B cell (primary cell): Measurements from ENCODE around the gene CDYL2. TPM values are rescaled to one million over a fixed set of nuclear protein-coding genes. Genes with fewer than 3 reads are reported as not detected.

Experiments
- ATAC-seq: fragments of 200-7000 bp; cut with Tn5 transposase; one replicate; pipeline ENCODE4 v1.10.0; 2021; ENCODE audit warnings: low read depth, mild to moderate bottlenecking, moderate number of reproducible peaks, moderate library complexity
- CTCF ChIA-PET: fragments of 350-600 bp; sonication (Branson Sonifier 250); formaldehyde crosslinking; loops from one replicate; lab custom pipeline; 2021; ENCODE audit warnings: antibody characterized with exemption, inconsistent platforms; lab: Charles Lee
- POLR2A ChIA-PET: fragments of 350-600 bp; sonication (Branson Sonifier 250); formaldehyde crosslinking; loops from one replicate; lab custom pipeline; 2021; ENCODE audit warnings: antibody characterized with exemption; lab: Charles Lee
- DNase-seq: peaks from one replicate; pipeline ENCODE4 v3.0.0; 2013
- H2AFZ ChIP-seq: 2 replicates; pipeline ENCODE4 v1.6.1; 2012; ENCODE audit warnings: mild to moderate bottlenecking, low read depth, low read length; ENCODE audit not compliant: insufficient read depth, poor library complexity, severe bottlenecking
- H3K27ac ChIP-seq, 2 donors: 1 replicate in 1 of 2; 2 replicates in 1 of 2; pipeline ENCODE4 v1.5.1; 2012 to 2013; ENCODE audit warnings: low read length in 2 of 2, mild to moderate bottlenecking in 2 of 2, moderate library complexity in 1 of 2
- H3K27me3 ChIP-seq, 4 experiments: fragments of 200-600 bp in 1 of 4; sonication (generic) in 1 of 4; replicated peaks in 1 of 4; 1 replicate in 2 of 4; 2 replicates in 2 of 4; pipeline versions ENCODE4 v1.6.1 to v1.7.0; 2013 to 2016; ENCODE audit warnings: low read length in 3 of 4, mild to moderate bottlenecking in 2 of 4, mixed read lengths in 1 of 4, moderate library complexity in 1 of 4; ENCODE audit not compliant: insufficient read depth in 4 of 4, control insufficient read depth in 3 of 4; ENCODE audit errors: control extremely low read depth in 1 of 4
- H3K36me3 ChIP-seq, 2 experiments: replicated peaks in 1 of 2; 1 replicate in 1 of 2; 2 replicates in 1 of 2; pipeline versions ENCODE4 v1.6.1 to v1.7.1; 2013; ENCODE audit warnings: low read length in 1 of 2; ENCODE audit not compliant: insufficient read depth in 2 of 2, control insufficient read depth in 1 of 2; ENCODE audit errors: control extremely low read depth in 1 of 2, extremely low read depth in 1 of 2
- H3K4me1 ChIP-seq, 2 donors: fragments of 200-600 bp in 1 of 2; sonication (generic) in 1 of 2; 1 replicate in 1 of 2; 2 replicates in 1 of 2; pipeline versions ENCODE4 v1.5.1 to v1.6.1; 2013 to 2017; ENCODE audit warnings: low read length in 2 of 2; ENCODE audit not compliant: control insufficient read depth in 2 of 2, insufficient read depth in 2 of 2
- H3K4me2 ChIP-seq: replicated peaks from 2 replicates; pipeline ENCODE3; 2012; ENCODE audit warnings: mild to moderate bottlenecking, low read depth, low read length; ENCODE audit not compliant: poor library complexity, severe bottlenecking
- H3K4me3 ChIP-seq, 5 experiments: fragments of 200-600 bp in 1 of 5; sonication (generic) in 1 of 5; 1 replicate in 3 of 5; 2 replicates in 2 of 5; pipeline versions ENCODE4 v1.5.1 to v1.7.0; 2011 to 2016; ENCODE audit warnings: low read length in 4 of 5, mild to moderate bottlenecking in 4 of 5, low read depth in 2 of 5, control low read depth in 1 of 5, moderate library complexity in 1 of 5; ENCODE audit not compliant: insufficient read depth in 1 of 5; ENCODE audit errors: control extremely low read depth in 1 of 5, extremely low read depth in 1 of 5
- H3K79me2 ChIP-seq: fragments of 200-600 bp; sonication (generic); one replicate; pipeline ENCODE4 v1.6.0; 2016; ENCODE audit warnings: low read length; ENCODE audit not compliant: control insufficient read depth, insufficient read depth
- H3K9ac ChIP-seq: fragments of 200-600 bp; sonication (generic); 2 replicates; pipeline ENCODE4 v1.6.1; 2017; ENCODE audit warnings: mild to moderate bottlenecking, low read length, moderate library complexity
- H3K9me3 ChIP-seq, 3 donors: one replicate each; pipeline versions ENCODE4 v1.6.1 to v1.7.1; 2013; ENCODE audit warnings: low read length in 2 of 3; ENCODE audit not compliant: control insufficient read depth in 2 of 3, insufficient read depth in 1 of 3; ENCODE audit errors: control extremely low read depth in 1 of 3
- H4K20me1 ChIP-seq: 2 replicates; pipeline ENCODE4 v1.6.0; 2012; ENCODE audit warnings: mild to moderate bottlenecking, low read length; ENCODE audit not compliant: insufficient read depth, control insufficient read depth, poor library complexity, severe bottlenecking
- H3K27ac Mint-ChIP-seq: one replicate; pipeline ENCODE4 v1.8.0; 2021; ENCODE audit warnings: mixed read lengths
- H3K27me3 Mint-ChIP-seq: one replicate; pipeline ENCODE4 v1.8.0; 2021; ENCODE audit warnings: mixed read lengths
- H3K4me1 Mint-ChIP-seq: one replicate; pipeline ENCODE4 v1.8.0; 2021; ENCODE audit warnings: mixed read lengths
- H3K4me3 Mint-ChIP-seq: one replicate; pipeline ENCODE4 v1.8.0; 2021; ENCODE audit warnings: mixed read lengths
- H3K9me3 Mint-ChIP-seq: one replicate; pipeline ENCODE4 v1.8.0; 2022; ENCODE audit warnings: mixed read lengths; ENCODE audit not compliant: insufficient read depth
- CTCF ChIP-seq: fragments of 200-600 bp; IDR thresholded peaks from one replicate; pipeline ENCODE4 v1.8.0; 2022; ENCODE audit warnings: antibody characterized with exemption, mild to moderate bottlenecking
- EZH2 ChIP-seq: IDR thresholded peaks from 2 replicates; pipeline ENCODE4 v1.6.1; 2012; ENCODE audit warnings: borderline replicate concordance, low read depth, mild to moderate bottlenecking, moderate library complexity, low read length; ENCODE audit not compliant: insufficient read depth, poor library complexity, severe bottlenecking
- WGBS: methylation state at CpG from one replicate; pipeline ENCODE4 v1.1.5; 2013; ENCODE audit warnings: missing lambda C conversion rate; ENCODE audit not compliant: insufficient coverage; 5-methylcytosine and 5-hydroxymethylcytosine counted together
- intact Hi-C: fragments of 100-400 bp; cut with micrococcal nuclease; formaldehyde crosslinking; loops from one replicate; pipeline ENCODE4 v1.10.0; 2022
- polyA plus RNA-seq: library from polyadenylated mRNA; depleted of rRNA; stranded (reverse); fragments of >200 nt; gene quantifications from 2 replicates; pipeline ENCODE4 v1.2.3, GENCODE V29; 2012
- total RNA-seq, 2 donors: library from RNA; stranded (reverse); fragments of 120-200 nt in 1 of 2; gene quantifications; 1 replicate in 1 of 2; 2 replicates in 1 of 2; pipeline versions ENCODE4 v1.2.3 to v1.2.4, GENCODE V29; 2013 to 2022

Gene CDYL2
- total and polyA plus RNA-seq, 2 donors (not counting 1 experiment from before 2014, with no cell fraction given) = 0.66 to 6.6 TPM

GRCh38 chr16:80846680-80847079 lies 42.3 kb upstream of the CDYL2 start:
- Mint-ChIP-seq H3K27ac (no peak overlapping the region), H3K27me3 (peaks cover 5% of the 10 kb centered on the region), H3K9me3 (peaks cover 8% of the 10 kb centered on the region), H3K4me1 (peaks cover 5% of the 10 kb centered on the region), H3K4me3 (no peak overlapping the region)
- no peaks in the 10 kb centered on the region for H3K36me3 ChIP-seq
- WGBS = 100% methylated on average over 1 of the region's 3 CpGs
- no peak overlapping the region for H3K4me2 ChIP-seq
- intact Hi-C loops = no loop called here
- ChIA-PET CTCF (no interaction called here), POLR2A (no interaction called here)
- H3K9me3 ChIP-seq = peaks cover 0 to 14% (median 9%) of the 10 kb centered on the region in 3 donors
- H3K79me2 ChIP-seq = no peaks in the 10 kb centered on the region
- no peak overlapping the region for H2AFZ ChIP-seq
- H3K4me3 ChIP-seq = no peak overlapping the region
- ATAC-seq (no peak), DNase-seq (no peak)
- no peak overlapping the region for H3K9ac ChIP-seq
- no peak for TF ChIP-seq CTCF
- TF ChIP-seq EZH2 = no peak
- H4K20me1 ChIP-seq = no peaks in the 10 kb centered on the region
- no peak overlapping the region for H3K27ac ChIP-seq
- no peaks in the 10 kb centered on the region for H3K27me3 ChIP-seq
- no peaks in the 10 kb centered on the region for H3K4me1 ChIP-seq

GRCh38 chr16:80846275-80846674 lies 41.9 kb upstream of the CDYL2 start:
- H3K4me1 ChIP-seq = no peaks in the 10 kb centered on the region
- Mint-ChIP-seq H3K27me3 (peaks cover 9% of the 10 kb centered on the region), H3K27ac (no peak overlapping the region), H3K9me3 (peaks cover 10% of the 10 kb centered on the region), H3K4me3 (no peak overlapping the region), H3K4me1 (peaks cover 5% of the 10 kb centered on the region)
- 100% methylated on average over 4 of the region's 8 CpGs for WGBS
- H3K79me2 ChIP-seq = no peaks in the 10 kb centered on the region
- no peak overlapping the region for H3K27ac ChIP-seq
- no peak for DNase-seq
- no peak for TF ChIP-seq EZH2
- H3K36me3 ChIP-seq = no peaks in the 10 kb centered on the region
- no peak overlapping the region for H2AFZ ChIP-seq
- no peaks in the 10 kb centered on the region for H4K20me1 ChIP-seq
- H3K4me2 ChIP-seq = no peak overlapping the region
- no peaks in the 10 kb centered on the region for H3K27me3 ChIP-seq
- H3K4me3 ChIP-seq = no peak overlapping the region
- ChIA-PET POLR2A (no interaction called here), CTCF (no interaction called here)
- no peak for ATAC-seq
- H3K9me3 ChIP-seq = peaks cover 0 to 14% (median 9%) of the 10 kb centered on the region in 3 donors
- H3K9ac ChIP-seq = no peak overlapping the region
- intact Hi-C loops = no loop called here
